Measurements from ENCODE around the gene EPHA7. TPM values are rescaled to one million over a fixed set of nuclear protein-coding genes. Genes with fewer than 3 reads are reported as not detected.

The EPHA7 gene
- total RNA-seq, 1 experiment from 2014 or later, result 9.5 TPM

DNA sequence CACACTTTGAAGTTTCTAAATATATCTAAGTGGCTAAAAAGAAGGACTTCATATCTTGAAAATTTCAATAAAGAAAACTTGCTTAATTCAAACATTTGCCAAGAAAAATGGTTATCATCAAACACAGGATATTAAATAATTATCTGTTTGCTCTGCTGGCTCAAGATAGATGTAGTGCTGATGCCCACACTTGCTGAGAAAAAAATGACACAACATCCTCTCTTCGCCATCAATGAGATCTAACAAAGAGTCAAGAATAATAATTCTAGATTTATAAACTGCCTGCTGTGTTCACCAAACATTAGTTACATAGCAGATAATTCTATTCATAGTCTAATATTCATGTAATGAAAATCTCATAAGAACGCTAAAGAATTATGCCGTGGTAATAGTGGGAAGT is 93.6 kb downstream of the EPHA7 start:
- no peak overlapping the region for H3K27ac Mint-ChIP-seq
- Histone ChIP-seq H3K18ac (ENCODE audit: insufficient read length, low read depth, low read length) (no peak overlapping the region), H3K14ac (ENCODE audit: insufficient read depth, low read length) (no peak overlapping the region), H3K23ac (ENCODE audit: insufficient read length, low read depth, low read length) (no peak overlapping the region), H4K5ac (ENCODE audit: insufficient read length, low read depth, low read length) (no peak overlapping the region), H3K9me3 (ENCODE audit: control insufficient read depth, low read depth, low read length) (no peaks in the 10 kb centered on the region), H2BK20ac (ENCODE audit: low read depth, low read length, poor library complexity, severe bottlenecking) (no peak overlapping the region), H3T11ph (ENCODE audit: low read length) (no peak overlapping the region), H3K79me1 (ENCODE audit: insufficient read depth, low read depth, low read length, poor library complexity, severe bottlenecking) (no peaks in the 10 kb centered on the region), H3K9ac (ENCODE audit: extremely low read depth, insufficient read length, low read length) (no peak overlapping the region), H3K56ac (ENCODE audit: insufficient read length, low read depth, low read length) (no peak overlapping the region), H3K4me2 (ENCODE audit: insufficient read depth, insufficient read length, low read length) (no peak overlapping the region), H2BK12ac (ENCODE audit: insufficient read length, low read depth, low read length) (no peak overlapping the region), H3K4me1 (ENCODE audit: insufficient read depth, low read length) (no peaks in the 10 kb centered on the region), H2BK15ac (ENCODE audit: low read depth, low read length) (no peak overlapping the region), H3K27ac (ENCODE audit: insufficient read length, low read depth, low read length) (no peak overlapping the region), H3K27me3 (ENCODE audit: insufficient read depth, low read length) (no peaks in the 10 kb centered on the region), H2AFZ (ENCODE audit: low read length) (no peak overlapping the region), H2BK120ac (ENCODE audit: low read depth, low read length, poor library complexity, severe bottlenecking) (no peak overlapping the region), H3K23me2 (ENCODE audit: insufficient read length, low read depth, low read length, poor library complexity, severe bottlenecking) (no peaks in the 10 kb centered on the region), H2BK5ac (ENCODE audit: insufficient read length, low read length) (no peak overlapping the region), H3K4ac (ENCODE audit: low read depth, low read length) (no peak overlapping the region), H2AK5ac (ENCODE audit: insufficient read length, low read length) (no peak overlapping the region), H3K79me2 (ENCODE audit: insufficient read depth, low read length) (no peaks in the 10 kb centered on the region), H4K20me1 (ENCODE audit: control insufficient read depth, insufficient read depth, insufficient read length) (no peaks in the 10 kb centered on the region), H4K8ac (replicated peaks; ENCODE audit: insufficient read length, low read depth, low read length) (no peak overlapping the region), H4K91ac (ENCODE audit: insufficient read length, low read depth, low read length) (no peak overlapping the region)
- TF ChIP-seq, protein P1, sequence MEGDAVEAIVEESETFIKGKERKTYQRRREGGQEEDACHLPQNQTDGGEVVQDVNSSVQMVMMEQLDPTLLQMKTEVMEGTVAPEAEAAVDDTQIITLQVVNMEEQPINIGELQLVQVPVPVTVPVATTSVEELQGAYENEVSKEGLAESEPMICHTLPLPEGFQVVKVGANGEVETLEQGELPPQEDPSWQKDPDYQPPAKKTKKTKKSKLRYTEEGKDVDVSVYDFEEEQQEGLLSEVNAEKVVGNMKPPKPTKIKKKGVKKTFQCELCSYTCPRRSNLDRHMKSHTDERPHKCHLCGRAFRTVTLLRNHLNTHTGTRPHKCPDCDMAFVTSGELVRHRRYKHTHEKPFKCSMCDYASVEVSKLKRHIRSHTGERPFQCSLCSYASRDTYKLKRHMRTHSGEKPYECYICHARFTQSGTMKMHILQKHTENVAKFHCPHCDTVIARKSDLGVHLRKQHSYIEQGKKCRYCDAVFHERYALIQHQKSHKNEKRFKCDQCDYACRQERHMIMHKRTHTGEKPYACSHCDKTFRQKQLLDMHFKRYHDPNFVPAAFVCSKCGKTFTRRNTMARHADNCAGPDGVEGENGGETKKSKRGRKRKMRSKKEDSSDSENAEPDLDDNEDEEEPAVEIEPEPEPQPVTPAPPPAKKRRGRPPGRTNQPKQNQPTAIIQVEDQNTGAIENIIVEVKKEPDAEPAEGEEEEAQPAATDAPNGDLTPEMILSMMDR (conservative IDR thresholded peaks at IDR 0.05), result no peak
- no peaks in the 10 kb centered on the region for H3K9me3 Mint-ChIP-seq
- WGBS (ENCODE audit: extremely low coverage, insufficient read length, low lambda C conversion rate), result no CpG with 5 or more reads among the region's 3 CpGs
- no peak overlapping the region for H3K4me3 Mint-ChIP-seq
- no peaks in the 10 kb centered on the region for H3K36me3 Mint-ChIP-seq (ENCODE audit: insufficient read depth in 1 of 3, low read depth in 3 of 3)
- no peak for DNase-seq
- H3K4me1 Mint-ChIP-seq, result no peaks in the 10 kb centered on the region
- no peaks in the 10 kb centered on the region for H3K27me3 Mint-ChIP-seq (ENCODE audit: low read depth)

All from H9 (cell line).